HG03066 (cell line): ENCODE measurements around the gene RBM7.

Experiments used
- ATAC-seq: cut with Tn5 transposase; IDR thresholded peaks from one replicate; pipeline ENCODE4 v1.9.1; 2021; ENCODE audit warnings: low read depth; ENCODE audit not compliant: unreplicated experiment

Gene RBM7

DNA sequence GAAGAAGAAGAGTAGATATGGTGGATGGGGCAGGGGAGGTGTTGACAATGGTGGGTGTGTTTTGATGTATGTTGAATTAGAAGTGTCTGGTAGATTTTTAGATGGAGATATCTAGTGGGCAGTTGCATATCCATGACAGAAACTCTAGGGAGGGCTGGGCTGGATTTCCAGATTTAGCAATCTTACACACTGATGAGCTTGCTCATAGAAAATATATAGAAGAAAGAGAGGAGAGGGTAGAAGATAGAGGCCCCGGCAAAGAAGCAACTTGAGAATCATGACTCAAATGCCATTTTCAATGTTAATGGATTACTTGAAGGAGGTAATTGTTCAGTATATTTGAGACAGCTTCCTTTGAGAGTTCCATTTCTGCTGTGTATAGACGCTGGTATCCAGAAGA, 47.0 kb downstream of the RBM7 start:
- ATAC-seq, result no peak

DNA sequence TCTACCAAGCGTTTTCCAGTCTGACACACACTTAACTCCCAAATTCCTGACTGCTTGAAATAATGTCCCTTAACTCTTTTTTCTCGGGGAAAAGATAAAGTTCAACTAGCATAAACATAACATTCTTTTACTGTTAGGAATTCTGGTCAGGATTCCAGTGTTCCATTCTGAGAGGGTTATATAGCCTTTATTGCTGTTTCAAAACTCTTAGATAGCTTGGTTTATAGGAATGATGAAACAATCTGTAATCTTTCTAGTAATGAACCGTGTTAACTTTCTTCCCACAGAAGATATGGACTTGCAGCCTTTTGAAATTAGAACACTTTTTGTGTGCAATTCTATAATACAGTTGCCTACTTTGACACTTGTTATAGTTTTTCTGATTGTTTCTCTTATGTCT, 47.4 kb downstream of the RBM7 start:
- ATAC-seq, result no peak

DNA sequence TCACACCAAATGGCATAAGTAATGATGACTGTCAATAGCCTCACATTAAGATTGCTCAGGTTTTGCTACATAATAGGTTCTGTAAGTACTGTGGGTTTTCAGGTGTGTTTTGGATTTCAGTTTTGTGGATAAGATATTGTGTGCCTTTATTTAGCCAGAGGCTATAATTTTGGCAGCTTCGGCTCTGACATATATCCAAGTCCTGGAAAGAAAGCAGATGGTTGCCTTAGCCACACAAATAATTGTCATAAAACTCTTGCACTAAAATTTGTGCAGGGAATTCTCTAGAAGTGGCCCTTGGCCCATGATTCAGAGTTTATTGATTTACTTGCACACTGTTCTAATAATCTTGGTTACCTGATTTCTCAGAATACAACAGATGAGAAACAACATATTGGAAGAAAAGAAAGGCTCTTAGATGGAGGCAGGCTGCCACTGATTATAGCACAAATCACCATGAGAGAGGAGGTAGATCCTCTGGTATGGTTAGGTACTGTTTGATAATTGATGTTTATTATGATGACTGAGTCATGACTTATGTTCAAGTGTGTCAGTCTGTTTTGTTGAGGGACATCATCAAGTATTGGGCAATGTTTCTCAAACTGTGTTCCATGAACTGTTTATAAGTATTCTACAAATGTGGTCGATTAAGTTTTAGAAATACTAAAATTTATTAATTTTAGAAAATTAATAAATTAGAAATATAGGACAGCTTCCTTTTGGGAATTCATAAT, 48.5 kb downstream of the RBM7 start:
- ATAC-seq, result no peak

DNA sequence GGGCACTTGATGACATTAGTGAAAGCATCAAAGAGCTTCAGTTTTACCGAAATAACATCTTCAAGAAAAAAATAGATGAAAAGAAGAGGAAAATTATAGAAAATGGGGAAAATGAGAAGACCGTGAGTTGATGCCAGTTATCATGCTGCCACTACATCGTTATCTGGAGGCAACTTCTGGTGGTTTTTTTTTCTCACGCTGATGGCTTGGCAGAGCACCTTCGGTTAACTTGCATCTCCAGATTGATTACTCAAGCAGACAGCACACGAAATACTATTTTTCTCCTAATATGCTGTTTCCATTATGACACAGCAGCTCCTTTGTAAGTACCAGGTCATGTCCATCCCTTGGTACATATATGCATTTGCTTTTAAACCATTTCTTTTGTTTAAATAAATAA, 49.4 kb downstream of the RBM7 start:
- no peak for ATAC-seq

DNA sequence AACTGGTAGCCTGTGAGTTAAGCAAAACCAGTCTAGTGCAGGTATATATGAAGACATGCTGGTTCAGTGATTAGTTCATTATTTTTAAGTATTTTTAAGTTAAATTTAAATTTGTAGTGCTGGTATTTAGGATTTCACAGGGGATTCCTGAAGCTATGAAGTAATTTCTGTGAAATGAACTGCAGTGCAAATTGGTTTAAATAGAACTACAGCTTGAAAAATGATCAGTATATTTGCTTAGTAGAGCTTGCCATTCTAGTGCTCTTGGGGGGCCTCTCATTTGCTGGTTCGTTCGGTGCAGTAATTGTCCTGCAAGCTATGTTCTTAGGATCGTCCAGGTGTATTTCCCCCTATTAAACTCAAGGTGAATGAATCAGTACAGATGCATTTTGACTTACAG, 51.9 kb downstream of the RBM7 start:
- ATAC-seq, result no peak
